PC-3 (cell line): ENCODE results near the gene MAP3K5. TPM values are rescaled to one million over a fixed set of nuclear protein-coding genes. Genes with fewer than 3 reads are reported as not detected.

Experiments
- ATAC-seq: fragments of 200-7000 bp; cut with Tn5 transposase; 2 replicates; pipeline ENCODE4 v1.9.1; 2020; ENCODE audit warnings: mild to moderate bottlenecking, moderate library complexity
- BruUV-seq: library from RNA; stranded (reverse); fragments of 400-500 nt; replicated peaks from 2 replicates; lab custom pipeline; 2021; lab: Mats Ljungman, UMichigan
- CTCF ChIA-PET: fragments of 300-600 bp; sonication (Branson Sonifier 250); formaldehyde crosslinking; loops from one replicate; lab custom pipeline; 2022; ENCODE audit warnings: antibody characterized with exemption; lab: Charles Lee
- POLR2A ChIA-PET: fragments of 300-600 bp; sonication (Branson Sonifier 250); formaldehyde crosslinking; loops from one replicate; lab custom pipeline; 2022; ENCODE audit warnings: antibody characterized with exemption; ENCODE audit not compliant: unreplicated experiment; lab: Charles Lee
- DNase-seq: peaks from one replicate; pipeline ENCODE4 v3.0.0-alpha.2; 2015
- H2AFZ ChIP-seq: fragments of 300-600 bp; sonication (generic); 2 replicates; pipeline ENCODE4 v1.6.0; 2016; ENCODE audit warnings: antibody characterized with exemption, low read length
- H3F3A ChIP-seq: fragments of 300-600 bp; sonication (generic); one replicate; pipeline ENCODE4 v1.6.0; 2017; ENCODE audit warnings: antibody characterized with exemption, low read length, control low read depth, mild to moderate bottlenecking; ENCODE audit not compliant: unreplicated experiment
- H3K27ac ChIP-seq: fragments of 300-600 bp; sonication (generic); 2 replicates; pipeline ENCODE4 v1.5.1; 2016; ENCODE audit warnings: mild to moderate bottlenecking, low read length
- H3K27me3 ChIP-seq: fragments of 300-600 bp; sonication (generic); 2 replicates; pipeline ENCODE4 v1.6.1; 2016; ENCODE audit warnings: low read length, mixed read lengths
- H3K36me3 ChIP-seq: fragments of 300-600 bp; sonication (generic); 2 replicates; pipeline ENCODE4 v1.6.1; 2016; ENCODE audit warnings: low read depth, mixed run types, low read length, mixed read lengths
- H3K4me1 ChIP-seq: fragments of 300-600 bp; sonication (generic); 2 replicates; pipeline ENCODE4 v1.5.1; 2016; ENCODE audit warnings: low read length; ENCODE audit not compliant: insufficient read depth
- H3K4me2 ChIP-seq: fragments of 300-600 bp; sonication (generic); 2 replicates; pipeline ENCODE4 v1.6.0; 2016; ENCODE audit warnings: low read length
- H3K4me3 ChIP-seq: fragments of 300-600 bp; sonication (generic); 2 replicates; pipeline ENCODE4 v1.5.1; 2016; ENCODE audit warnings: mild to moderate bottlenecking, low read length, mixed read lengths
- H3K79me2 ChIP-seq: fragments of 300-600 bp; sonication (generic); 2 replicates; pipeline ENCODE4 v1.6.1; 2017; ENCODE audit warnings: low read length, mixed read lengths
- H3K9ac ChIP-seq: fragments of 300-600 bp; sonication (generic); 2 replicates; pipeline ENCODE4 v1.6.0; 2016; ENCODE audit warnings: mild to moderate bottlenecking, low read length
- H3K9me2 ChIP-seq: fragments of 300-600 bp; sonication (generic); replicated peaks from 2 replicates; pipeline ENCODE4 v1.6.1; 2016; ENCODE audit warnings: mixed run types, low read length, mixed read lengths
- H3K9me3 ChIP-seq: fragments of 300-600 bp; sonication (generic); 2 replicates; pipeline ENCODE4 v1.6.1; 2016; ENCODE audit warnings: low read length, mixed read lengths
- H4K20me1 ChIP-seq: fragments of 300-600 bp; sonication (generic); 2 replicates; pipeline ENCODE4 v1.6.1; 2016; ENCODE audit warnings: low read length, mixed read lengths
- EZH2 ChIP-seq: fragments of 300-600 bp; sonication (generic); IDR thresholded peaks from one replicate; pipeline ENCODE4 v1.6.1; 2017; ENCODE audit warnings: antibody characterized with exemption, mild to moderate bottlenecking, low read length; ENCODE audit not compliant: unreplicated experiment
- EZH2phosphoT487 ChIP-seq: fragments of 300-600 bp; sonication (generic); IDR thresholded peaks from 2 replicates; pipeline ENCODE4 v1.6.1; 2018; ENCODE audit warnings: mild to moderate bottlenecking, antibody characterized with exemption, low read length, borderline replicate concordance
- intact Hi-C: fragments of 100-400 bp; cut with micrococcal nuclease; formaldehyde crosslinking; loops from 2 replicates; pipeline ENCODE4 v1.9.0; 2023
- total RNA-seq: library from RNA; depleted of rRNA; stranded (reverse); fragments of >200 nt; gene quantifications from 2 replicates; pipeline ENCODE4 v1.2.3, GENCODE V29; 2014
- TF ChIP-seq, protein P1 (sequence below): fragments of 300-600 bp; sonication (generic); conservative IDR thresholded peaks from 2 replicates; pipeline ENCODE4 v1.5.1; 2017; ENCODE audit warnings: antibody characterized with exemption, low read depth, mild to moderate bottlenecking, low read length

Gene MAP3K5
- total RNA-seq, 1 experiment from 2014 or later: 4.3 TPM

- H3K9ac ChIP-seq: no peak overlapping the region
- no peaks in the 10 kb centered on the region for H3K36me3 ChIP-seq
- DNase-seq: no peak
- H3K4me3 ChIP-seq: no peak overlapping the region
- H3K9me3 ChIP-seq: no peaks in the 10 kb centered on the region
- H3F3A ChIP-seq: no peaks in the 10 kb centered on the region
- no peak for ATAC-seq
- no peak overlapping the region for H3K4me2 ChIP-seq
- H3K79me2 ChIP-seq: no peaks in the 10 kb centered on the region
- ChIA-PET POLR2A (no interaction called here), CTCF (no interaction called here)
- no peak overlapping the region for H3K27ac ChIP-seq
- H3K27me3 ChIP-seq: no peaks in the 10 kb centered on the region
- intact Hi-C loops: no loop called here
- TF ChIP-seq EZH2phosphoT487: no peak
- TF ChIP-seq EZH2: no peak
- TF ChIP-seq, protein P1, sequence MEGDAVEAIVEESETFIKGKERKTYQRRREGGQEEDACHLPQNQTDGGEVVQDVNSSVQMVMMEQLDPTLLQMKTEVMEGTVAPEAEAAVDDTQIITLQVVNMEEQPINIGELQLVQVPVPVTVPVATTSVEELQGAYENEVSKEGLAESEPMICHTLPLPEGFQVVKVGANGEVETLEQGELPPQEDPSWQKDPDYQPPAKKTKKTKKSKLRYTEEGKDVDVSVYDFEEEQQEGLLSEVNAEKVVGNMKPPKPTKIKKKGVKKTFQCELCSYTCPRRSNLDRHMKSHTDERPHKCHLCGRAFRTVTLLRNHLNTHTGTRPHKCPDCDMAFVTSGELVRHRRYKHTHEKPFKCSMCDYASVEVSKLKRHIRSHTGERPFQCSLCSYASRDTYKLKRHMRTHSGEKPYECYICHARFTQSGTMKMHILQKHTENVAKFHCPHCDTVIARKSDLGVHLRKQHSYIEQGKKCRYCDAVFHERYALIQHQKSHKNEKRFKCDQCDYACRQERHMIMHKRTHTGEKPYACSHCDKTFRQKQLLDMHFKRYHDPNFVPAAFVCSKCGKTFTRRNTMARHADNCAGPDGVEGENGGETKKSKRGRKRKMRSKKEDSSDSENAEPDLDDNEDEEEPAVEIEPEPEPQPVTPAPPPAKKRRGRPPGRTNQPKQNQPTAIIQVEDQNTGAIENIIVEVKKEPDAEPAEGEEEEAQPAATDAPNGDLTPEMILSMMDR: no peak
- no TSS peak for BruUV-seq
- no peaks in the 10 kb centered on the region for H3K9me2 ChIP-seq
- no peaks in the 10 kb centered on the region for H4K20me1 ChIP-seq
- no peak overlapping the region for H2AFZ ChIP-seq
- H3K4me1 ChIP-seq: peaks cover 3% of the 10 kb centered on the region; the same call in 1 of the 2 replicates
Observed at GRCh38 chr6:136599329-136600011, 192.8 kb downstream of the MAP3K5 start.

- H3K27ac ChIP-seq: no peak overlapping the region
- no peaks in the 10 kb centered on the region for H3K27me3 ChIP-seq
- no TSS peak for BruUV-seq
- H3K9me3 ChIP-seq: no peaks in the 10 kb centered on the region
- no peak overlapping the region for H3K9ac ChIP-seq
- no peaks in the 10 kb centered on the region for H3K79me2 ChIP-seq
- H3K36me3 ChIP-seq: no peaks in the 10 kb centered on the region
- ATAC-seq (no peak), DNase-seq (no peak)
- no peak overlapping the region for H3K4me3 ChIP-seq
- ChIA-PET CTCF (no interaction called here), POLR2A (no interaction called here)
- peaks cover 16% of the 10 kb centered on the region for H3K4me1 ChIP-seq
- intact Hi-C loops: no loop called here
- TF ChIP-seq, protein P1: no peak
- no peak for TF ChIP-seq EZH2
- TF ChIP-seq EZH2phosphoT487: no peak
- no peak overlapping the region for H3K4me2 ChIP-seq
- H2AFZ ChIP-seq: no peak overlapping the region
- H3F3A ChIP-seq: no peaks in the 10 kb centered on the region
- H3K9me2 ChIP-seq: no peaks in the 10 kb centered on the region
- H4K20me1 ChIP-seq: no peaks in the 10 kb centered on the region
Observed at GRCh38 chr6:136598048-136598447, 194.2 kb downstream of the MAP3K5 start.

DNA sequence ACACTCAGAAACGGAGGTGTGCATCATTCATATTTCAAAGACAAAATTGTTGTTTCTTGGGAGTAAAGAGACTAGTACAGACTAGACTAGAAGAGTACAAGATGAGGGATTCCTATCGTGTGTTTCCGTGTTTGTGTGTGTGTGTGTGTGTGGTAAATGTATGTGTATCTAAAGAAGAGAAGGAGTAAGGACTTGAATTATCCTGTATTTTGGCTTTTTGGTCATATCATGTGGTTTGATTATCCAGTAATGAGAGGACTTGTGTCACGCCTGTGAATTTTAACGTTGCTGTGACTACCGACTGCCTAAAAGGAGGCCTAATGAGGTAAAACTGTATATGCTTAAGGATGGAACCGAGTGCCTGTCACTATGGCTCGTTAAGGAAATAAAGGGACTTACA, 197.6 kb downstream of the MAP3K5 start:
- no peak for TF ChIP-seq EZH2
- TF ChIP-seq, protein P1: no peak
- no peak for TF ChIP-seq EZH2phosphoT487
- no peaks in the 10 kb centered on the region for H3K9me2 ChIP-seq
- CTCF ChIA-PET: no interaction called here
- ATAC-seq: no peak
- H3K27me3 ChIP-seq: no peaks in the 10 kb centered on the region
- no TSS peak for BruUV-seq
- H3K9ac ChIP-seq: no peak overlapping the region
- POLR2A ChIA-PET: no interaction called here
- no peak for DNase-seq
- H3K36me3 ChIP-seq: no peaks in the 10 kb centered on the region
- no peak overlapping the region for H2AFZ ChIP-seq
- H3K27ac ChIP-seq: peak overlapping the region; percentile 69
- H4K20me1 ChIP-seq: no peaks in the 10 kb centered on the region
- no peak overlapping the region for H3K4me2 ChIP-seq
- intact Hi-C loops: no loop called here
- H3K4me1 ChIP-seq: peaks cover 17% of the 10 kb centered on the region
- no peaks in the 10 kb centered on the region for H3F3A ChIP-seq
- H3K79me2 ChIP-seq: no peaks in the 10 kb centered on the region
- no peaks in the 10 kb centered on the region for H3K9me3 ChIP-seq
- no peak overlapping the region for H3K4me3 ChIP-seq
